Measurements from ENCODE around the gene DRICH1. TPM values are rescaled to one million over a fixed set of nuclear protein-coding genes. Genes with fewer than 3 reads are reported as not detected.
"Not testable (repeated sequence)": the region's sequence is repeated elsewhere in the genome, so short reads cannot be mapped to it uniquely, and the experiment has no call there.

The DRICH1 gene
- total and polyA plus RNA-seq, 2 of the 13 experiments (the other 11 are each of a cell fraction or from before 2014, with no cell fraction given) = 0.22 to 0.66 TPM

DNA sequence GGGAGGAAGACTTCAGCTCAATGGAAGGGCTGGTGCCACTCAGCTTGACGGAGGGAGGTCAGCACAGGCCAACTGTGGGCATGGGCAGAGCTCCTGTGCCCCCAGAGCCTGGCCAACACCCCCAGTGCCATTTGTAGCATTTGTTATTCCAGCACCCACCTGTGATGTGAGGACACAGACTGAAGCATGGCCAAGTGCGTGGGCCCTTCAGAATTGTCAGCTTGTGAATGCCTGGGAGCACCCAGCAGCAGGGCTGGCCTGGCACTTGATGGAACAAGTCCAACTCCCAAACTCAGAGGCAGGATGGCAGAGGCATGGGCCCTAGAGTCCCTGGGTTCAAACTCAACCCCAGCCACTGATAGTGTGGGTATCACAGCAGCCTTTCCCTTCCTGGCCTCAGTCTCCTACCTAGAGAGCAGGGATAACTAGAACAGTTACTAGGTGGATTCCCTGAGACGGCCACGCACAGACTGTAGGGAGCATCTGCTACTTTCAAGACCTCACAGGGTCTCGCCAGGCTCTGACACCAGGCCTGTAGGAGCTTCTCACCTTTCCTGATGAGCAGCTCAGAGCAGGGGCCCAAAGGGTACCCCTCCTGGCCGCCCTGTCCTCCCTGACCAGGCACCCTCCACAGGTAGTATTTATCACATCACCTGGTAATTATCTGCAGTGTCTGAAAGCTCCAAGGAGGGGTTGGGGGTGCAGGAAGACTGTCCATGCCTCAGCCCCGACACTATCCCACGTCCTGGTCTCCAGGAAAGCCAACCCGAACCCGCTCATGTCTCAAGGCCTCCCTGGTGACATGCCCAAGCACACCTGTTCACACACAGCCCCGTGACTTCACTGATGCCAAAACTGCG, 45.0 kb upstream of the DRICH1 start:
- intact Hi-C loops (cut with micrococcal nuclease; ENCODE audit: unreplicated experiment) = loop anchor here (5.0 kb wide), 1 partner anchor 50 kb away; no protein-coding TSS in a partner anchor
- H3K9ac ChIP-seq (ENCODE audit: insufficient read depth, low read depth, low read length); H3K36me3 ChIP-seq (replicated peaks in 1 of 2; ENCODE audit: control insufficient read depth in 1 of 2, insufficient read depth in 2 of 2, low read length in 2 of 2); in situ Hi-C loops (cut with HindIII; ENCODE audit: extremely low pct_ligation_motif_present, low pct_unique_long_range_greater_than_20kb); H2AFZ ChIP-seq (ENCODE audit: low read length); H3K9me3 ChIP-seq (ENCODE audit: low read length); H3K4me3 ChIP-seq (replicated peaks in 1 of 3; ENCODE audit: insufficient read depth in 1 of 3, low read depth in 2 of 3, low read length in 3 of 3); ATAC-seq; BruUV-seq (replicated peaks); FAIRE-seq; H3K27ac ChIP-seq (ENCODE audit: extremely low read length, insufficient read depth, low read length); H3K27me3 ChIP-seq (ENCODE audit: control insufficient read depth in 1 of 2, insufficient read depth in 2 of 2, low read length in 2 of 2); H4K20me1 ChIP-seq (ENCODE audit: insufficient read depth, low read length); H3K4me2 ChIP-seq (ENCODE audit: low read depth, low read length); CTCF ChIA-PET (ENCODE audit: low intra/inter-chr PET ratio, low total read pairs); DNase-seq (ENCODE audit: low spot score); H3K79me2 ChIP-seq (ENCODE audit: insufficient read depth, low read length): not testable (repeated sequence)
- POLR2A ChIA-PET = interaction anchor here (1.2 kb wide), 1 partner anchor 40 kb away, joined by 5 read pairs; no protein-coding TSS in a partner anchor
- 99% methylated on average over 8 of the region's 12 CpGs for WGBS (ENCODE audit: low lambda C conversion rate)
- H3K4me1 ChIP-seq (ENCODE audit: insufficient read depth, low read length) = peaks cover 60% of the 10 kb centered on the region

DNA sequence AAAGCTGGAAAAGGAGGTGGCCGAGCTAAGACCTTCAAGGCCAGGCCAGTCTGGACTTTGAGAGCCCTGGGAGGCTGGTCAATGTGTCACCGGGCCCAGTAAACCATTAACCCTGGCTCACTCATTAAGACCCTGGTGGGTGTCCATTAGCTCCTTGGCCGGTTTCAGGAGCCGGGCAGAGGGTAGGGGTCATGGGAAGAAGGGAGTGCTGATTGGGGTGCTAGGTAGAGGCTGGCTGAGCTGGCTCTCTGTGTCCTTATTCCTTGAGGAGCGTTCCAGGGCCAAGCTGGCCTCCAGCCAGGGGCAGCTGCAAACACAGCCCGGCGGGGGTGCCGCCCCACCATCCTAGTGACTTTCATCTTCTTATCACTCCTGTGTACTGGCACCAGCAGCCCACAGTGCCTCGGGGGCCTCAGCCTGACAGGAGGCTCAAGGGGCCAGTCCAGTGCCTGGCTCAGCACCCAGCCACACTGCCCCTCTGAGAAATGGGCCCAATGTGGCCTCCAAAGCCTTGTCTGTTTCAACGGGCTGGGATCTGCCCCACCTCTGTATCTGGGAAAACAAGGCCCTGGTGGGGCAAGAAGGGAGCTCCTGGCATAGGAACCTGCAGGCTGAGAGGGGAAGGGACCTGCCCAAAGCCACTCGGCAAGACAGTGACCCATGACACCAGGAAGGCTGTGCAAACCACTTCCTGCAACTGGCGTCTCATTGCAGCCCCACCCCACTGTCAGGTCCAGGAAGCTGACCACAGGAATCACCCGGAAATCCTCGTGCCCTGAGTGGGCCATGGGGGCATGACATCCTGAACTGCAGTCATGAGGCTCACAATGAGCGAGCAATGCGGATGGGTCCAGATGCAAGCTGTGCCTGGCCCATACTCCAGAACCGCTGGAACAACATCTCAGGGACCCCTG, 43.6 kb upstream of the DRICH1 start:
- ATAC-seq = peak; percentile 83
- Histone ChIP-seq H3K4me2 (ENCODE audit: low read depth, low read length) (peak overlapping the region; percentile 81), H3K79me2 (ENCODE audit: insufficient read depth, low read length) (no peaks in the 10 kb centered on the region), H3K27ac (ENCODE audit: extremely low read length, insufficient read depth, low read length) (peak overlapping the region; percentile 74), H3K27me3 (ENCODE audit: control insufficient read depth in 1 of 2, insufficient read depth in 2 of 2, low read length in 2 of 2) (no peaks in the 10 kb centered on the region), H2AFZ (ENCODE audit: low read length) (no peak overlapping the region), H3K36me3 (replicated peaks in 1 of 2; ENCODE audit: control insufficient read depth in 1 of 2, insufficient read depth in 2 of 2, low read length in 2 of 2) (peaks cover 0 to 3% of the 10 kb centered on the region in 2 experiments; a peak in 2 of 5 replicates), H3K4me1 (ENCODE audit: insufficient read depth, low read length) (peaks cover 64% of the 10 kb centered on the region), H3K4me3 (replicated peaks in 1 of 3; ENCODE audit: insufficient read depth in 1 of 3, low read depth in 2 of 3, low read length in 3 of 3) (peak overlapping the region in 1 of 3 experiments; percentile 56; a peak in 3 of 6 replicates), H4K20me1 (ENCODE audit: insufficient read depth, low read length) (no peaks in the 10 kb centered on the region), H3K9me3 (ENCODE audit: low read length) (no peaks in the 10 kb centered on the region), H3K9ac (ENCODE audit: insufficient read depth, low read depth, low read length) (peak overlapping the region; percentile 30; the same call in 1 of the 2 replicates)
- no TSS peak for BruUV-seq (replicated peaks)
- ChIA-PET CTCF (ENCODE audit: low intra/inter-chr PET ratio, low total read pairs) (no interaction called here), POLR2A (interaction anchor here (0.7 to 2.4 kb wide), 10 partner anchors 10 to 182 kb away, joined by 3 to 9 read pairs (median 4); partner anchors contain the start of genes CHCHD10, MMP11 and SLC2A11)
- FAIRE-seq = peak; percentile 99
- DNase-seq (ENCODE audit: low spot score) = peak; percentile 69
- in situ Hi-C loops (cut with HindIII; ENCODE audit: extremely low pct_ligation_motif_present, low pct_unique_long_range_greater_than_20kb) (no loop called here), intact Hi-C loops (cut with micrococcal nuclease; ENCODE audit: unreplicated experiment) (loop anchor here (5.0 kb wide), 1 partner anchor 48 kb away; no protein-coding TSS in a partner anchor)
- WGBS (ENCODE audit: low lambda C conversion rate) = 0% methylated on average over 2 of the region's 17 CpGs
- TF ChIP-seq ZBTB7B (CRISPR knock-in tag; IDR thresholded peaks at IDR 0.05) = peak; percentile 66; the same call in 1 of the 2 replicates
- no peak for TF ChIP-seq ZNF674 (CRISPR knock-in tag; IDR thresholded peaks at IDR 0.05; ENCODE audit: low read depth)
- TF ChIP-seq, protein P1, sequence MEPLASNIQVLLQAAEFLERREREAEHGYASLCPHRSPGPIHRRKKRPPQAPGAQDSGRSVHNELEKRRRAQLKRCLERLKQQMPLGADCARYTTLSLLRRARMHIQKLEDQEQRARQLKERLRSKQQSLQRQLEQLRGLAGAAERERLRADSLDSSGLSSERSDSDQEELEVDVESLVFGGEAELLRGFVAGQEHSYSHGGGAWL (CRISPR knock-in tag; IDR thresholded peaks at IDR 0.05) = peak; percentile 43; the same call in 1 of the 2 replicates
- TF ChIP-seq PAWR (CRISPR knock-in tag; IDR thresholded peaks at IDR 0.05; ENCODE audit: borderline replicate concordance) = no peak
- TF ChIP-seq DPF2 (CRISPR knock-in tag; IDR thresholded peaks at IDR 0.05; ENCODE audit: borderline replicate concordance, low read depth) = peak; percentile 15; the same call in 1 of the 2 replicates
- no peak for TF ChIP-seq ZNF792 (CRISPR knock-in tag; IDR thresholded peaks at IDR 0.05)
- no peak for TF ChIP-seq SOX13 (IDR thresholded peaks at IDR 0.05)
- TF ChIP-seq SOX13 (CRISPR knock-in tag; conservative IDR thresholded peaks at IDR 0.05 in 1 of 2, IDR thresholded peaks at IDR 0.05 in 1 of 2) = peak in 1 of 2 experiments; percentile 29; a peak in 1 of 4 replicates
- peak; percentile 22; the same call in 1 of the 2 replicates for TF ChIP-seq SP5 (CRISPR knock-in tag; IDR thresholded peaks at IDR 0.05; ENCODE audit: borderline replicate concordance, low read depth)
- TF ChIP-seq TBX3 (IDR thresholded peaks at IDR 0.05; ENCODE audit: borderline replicate concordance) = peak; percentile 77; the same call in 1 of the 2 replicates
- 0 out of 2 replicates have a peak, but pooled peaks have one; percentile 21 for TF ChIP-seq ZNF747 (CRISPR knock-in tag; IDR thresholded peaks at IDR 0.05; ENCODE audit: borderline replicate concordance)
- TF ChIP-seq JARID2 (CRISPR knock-in tag; IDR thresholded peaks at IDR 0.05; ENCODE audit: insufficient replicate concordance) = peak; percentile 24
- TF ChIP-seq ZNF768 (CRISPR knock-in tag; IDR thresholded peaks at IDR 0.05) = peak; percentile 88
- 0 out of 2 replicates have a peak, but pooled peaks have one; percentile 36 for TF ChIP-seq PHF8 (CRISPR knock-in tag; IDR thresholded peaks at IDR 0.05)
- no peak for TF ChIP-seq YEATS2 (CRISPR knock-in tag; IDR thresholded peaks at IDR 0.05; ENCODE audit: borderline replicate concordance)
